GOT3 (cell line): Measurements from ENCODE around the gene SAPCD1.

ENCODE experiments used
- DNase-seq: peaks from one replicate; lab custom pipeline; 2025; ENCODE audit warnings: mixed read lengths; lab: John Stamatoyannopoulos, UW

SAPCD1 gene

DNA sequence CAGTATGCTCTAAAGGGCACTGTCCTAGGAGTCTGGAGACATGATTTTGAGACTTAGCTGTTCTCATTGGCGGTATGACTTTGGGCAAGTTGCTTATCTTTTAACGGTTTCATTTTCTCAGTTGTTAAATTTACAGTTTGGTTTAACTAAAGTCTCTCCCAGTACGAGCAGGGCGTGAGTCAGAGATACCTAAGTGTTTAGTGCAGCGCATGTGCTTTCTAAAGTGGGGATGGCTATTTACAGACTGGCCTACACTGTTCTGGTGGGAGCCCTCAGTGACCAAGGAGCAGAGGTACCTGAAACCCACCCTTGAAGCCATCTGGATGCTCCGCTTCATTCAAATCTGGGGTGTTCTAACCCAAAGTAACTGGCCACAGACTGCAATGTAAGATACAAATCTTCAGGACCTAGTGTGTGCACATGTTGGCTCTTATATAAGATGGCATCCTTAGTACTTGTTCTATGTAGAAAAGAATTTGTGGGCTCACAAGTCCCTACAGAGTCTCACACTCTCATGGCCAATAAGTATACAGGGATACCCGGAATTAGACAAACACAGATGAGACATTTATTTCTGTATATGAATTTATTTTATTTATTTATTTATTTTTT lies 11.9 kb upstream of the SAPCD1 start:
- DNase-seq, result no peak

DNA sequence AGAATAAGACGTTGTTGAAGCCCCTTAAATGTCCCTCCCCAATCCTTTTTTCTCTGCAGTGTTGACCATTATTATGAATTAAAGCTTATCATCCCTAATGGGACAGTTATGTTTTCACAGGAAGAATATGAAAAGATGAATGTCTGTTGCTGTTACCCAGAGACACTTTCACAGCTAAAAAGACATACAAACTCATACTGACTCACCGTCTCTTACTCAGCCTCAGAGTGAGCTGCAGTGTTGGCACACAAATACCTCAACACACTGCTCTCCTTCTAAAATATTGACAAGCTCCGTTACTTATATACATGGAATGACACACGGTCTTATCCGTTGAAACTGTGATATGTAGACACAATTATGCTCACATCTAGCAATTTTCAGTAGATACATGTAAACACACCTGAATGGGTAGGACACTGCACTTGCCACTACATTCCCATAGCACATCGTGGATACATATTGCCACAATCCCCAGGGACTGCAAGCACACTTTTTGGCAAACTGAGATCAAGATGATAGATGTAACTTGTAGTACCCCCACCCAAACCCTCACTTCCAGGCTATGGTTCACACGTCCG lies 9.6 kb upstream of the SAPCD1 start:
- DNase-seq, result no peak

DNA sequence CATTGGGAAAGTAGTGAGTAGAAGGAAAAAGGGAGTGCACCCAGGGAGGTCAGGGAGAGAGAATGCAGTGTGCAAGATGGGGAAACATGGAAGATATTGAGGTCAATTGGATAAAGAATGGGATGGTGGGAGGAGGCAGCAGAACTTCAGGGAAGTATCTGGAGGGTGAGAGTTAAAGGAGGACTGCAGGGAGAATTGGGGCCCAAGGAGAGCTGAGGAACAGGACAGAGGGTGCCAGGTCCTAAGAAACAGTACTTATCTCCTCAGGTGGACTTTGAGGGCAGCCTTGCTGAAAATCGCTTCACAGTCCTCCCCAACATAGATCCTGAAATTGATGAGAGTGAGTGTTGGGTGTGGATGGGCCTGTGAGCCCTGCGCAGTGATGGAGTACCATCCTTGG lies 4.2 kb upstream of the SAPCD1 start:
- no peak for DNase-seq

DNA sequence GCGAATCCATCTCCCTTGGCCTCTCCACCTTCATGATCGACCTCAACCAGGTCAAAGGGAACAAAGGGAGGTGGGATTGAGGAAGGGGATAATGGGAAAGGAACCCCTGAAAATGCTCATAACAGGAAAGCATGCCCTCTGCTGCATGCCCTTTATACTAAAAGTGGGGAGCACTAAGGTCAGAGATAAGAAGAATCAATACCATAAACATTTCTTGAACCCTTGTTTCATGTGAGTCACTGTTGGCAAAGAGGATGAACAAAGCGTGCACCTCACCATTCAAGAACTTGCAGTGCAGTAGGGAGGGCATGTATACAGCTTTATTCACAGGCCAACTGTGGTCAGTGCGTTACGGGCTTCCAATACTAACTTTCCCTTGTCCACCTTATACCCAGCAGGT lies 1.7 kb upstream of the SAPCD1 start:
- DNase-seq, result no peak

DNA sequence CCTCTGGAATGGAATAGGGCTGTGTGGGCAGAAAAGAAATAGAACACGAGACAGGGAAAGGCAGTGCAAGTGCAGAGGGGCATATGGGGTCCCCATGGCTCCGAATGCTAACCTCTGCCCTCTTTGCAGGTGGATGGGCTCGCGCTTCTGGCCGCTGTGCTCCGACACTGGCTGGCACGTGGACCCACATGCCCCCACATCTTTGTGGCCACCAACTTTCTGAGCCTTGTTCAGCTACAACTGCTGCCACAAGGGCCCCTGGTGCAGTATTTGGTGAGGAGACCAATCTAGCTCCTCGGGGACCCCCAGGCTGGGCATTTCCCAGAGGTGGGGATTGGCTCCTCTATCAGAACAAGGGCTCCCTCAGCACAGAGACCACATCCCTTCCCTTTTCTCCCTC lies 1.1 kb upstream of the SAPCD1 start:
- no peak for DNase-seq

DNA sequence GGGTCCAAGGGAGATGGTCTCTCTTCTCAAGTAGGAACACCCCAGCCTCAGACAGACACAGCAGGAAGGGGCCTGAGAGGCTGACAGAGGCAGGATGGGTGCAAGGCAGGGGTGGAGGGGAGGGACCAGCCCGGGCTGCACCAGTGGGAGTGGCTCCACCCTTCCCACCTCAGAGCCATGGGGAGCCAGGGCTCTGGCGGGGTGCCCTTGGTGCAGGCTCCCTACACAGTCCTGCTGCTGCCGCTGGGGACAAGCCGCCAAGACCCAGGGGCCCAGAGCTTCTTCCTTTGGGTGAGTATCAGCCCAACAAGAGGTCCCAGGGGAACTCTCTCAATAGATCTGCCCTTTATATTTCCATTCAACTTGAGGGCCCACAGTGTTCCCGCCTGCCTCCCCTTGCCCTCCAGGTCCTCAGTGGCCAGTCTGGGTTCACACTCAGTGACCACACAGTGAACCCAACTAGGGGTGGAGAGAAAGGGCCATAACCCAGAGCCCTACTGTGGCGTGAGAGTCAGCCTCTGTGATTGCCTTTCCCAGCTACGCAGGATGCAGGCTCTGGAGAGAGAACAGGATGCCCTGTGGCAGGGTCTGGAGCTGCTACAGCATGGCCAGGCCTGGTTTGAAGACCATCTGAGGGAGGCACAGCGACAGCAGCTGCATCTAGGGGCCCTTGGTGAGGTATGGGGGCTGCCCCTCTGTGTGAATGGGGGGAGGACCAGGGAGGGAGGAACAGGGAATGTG lies 592 bp downstream of the SAPCD1 start:
- no peak for DNase-seq

DNA sequence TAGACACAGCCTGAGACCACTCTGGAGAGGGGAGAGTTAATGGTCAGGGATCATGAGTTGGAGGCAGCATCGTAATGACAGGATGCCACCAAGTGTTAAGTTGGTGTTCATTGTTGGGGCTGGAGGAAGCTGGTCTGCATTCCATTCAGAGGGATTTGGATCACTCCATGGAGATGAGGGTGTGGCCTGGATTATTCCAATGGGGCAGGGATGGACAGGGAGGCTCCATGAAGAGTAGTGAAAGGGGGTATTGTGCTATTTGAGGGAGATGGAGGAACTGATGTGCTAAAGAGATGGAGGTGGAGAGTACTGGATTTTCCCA lies 1.1 kb downstream of the SAPCD1 start:
- no peak for DNase-seq

DNA sequence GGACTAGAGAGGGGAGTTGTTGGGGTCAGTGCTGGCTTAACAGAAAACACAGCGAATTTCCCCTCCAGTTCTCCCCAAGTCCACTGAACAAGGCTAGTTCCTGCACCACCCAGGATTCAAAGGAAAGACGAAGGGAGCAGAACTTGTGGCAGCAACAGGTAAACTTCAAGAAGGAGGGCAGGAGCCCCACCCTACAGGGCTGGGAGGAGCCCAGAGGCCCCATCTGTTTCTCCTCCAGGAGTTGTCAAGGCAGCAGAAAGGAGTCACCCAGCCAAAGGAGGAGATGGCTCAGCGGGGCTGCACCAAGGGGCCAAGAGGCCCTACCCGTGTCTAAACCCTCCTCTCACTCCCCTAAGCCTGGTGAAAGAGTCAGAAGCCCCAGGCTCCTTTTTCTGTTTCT lies 1.7 kb downstream of the SAPCD1 start:
- DNase-seq, result no peak

DNA sequence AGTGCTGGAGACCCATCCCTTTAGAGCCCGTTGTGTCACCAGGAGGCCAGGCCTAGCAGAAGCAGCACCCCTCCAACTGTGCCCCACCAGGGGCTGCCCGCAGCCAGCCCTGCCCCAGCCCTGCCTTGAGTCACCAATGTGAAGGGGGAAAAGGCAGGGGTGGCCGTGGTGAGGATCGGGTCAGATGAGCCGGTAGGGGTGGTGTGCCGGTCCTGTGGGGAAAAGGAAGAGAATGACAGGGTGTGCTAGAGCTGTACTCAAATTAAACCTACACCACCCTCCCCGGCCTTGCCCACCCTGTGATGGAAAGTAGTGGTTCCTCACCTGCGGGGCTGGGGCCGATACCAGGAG lies 3.1 kb downstream of the SAPCD1 start:
- no peak for DNase-seq

DNA sequence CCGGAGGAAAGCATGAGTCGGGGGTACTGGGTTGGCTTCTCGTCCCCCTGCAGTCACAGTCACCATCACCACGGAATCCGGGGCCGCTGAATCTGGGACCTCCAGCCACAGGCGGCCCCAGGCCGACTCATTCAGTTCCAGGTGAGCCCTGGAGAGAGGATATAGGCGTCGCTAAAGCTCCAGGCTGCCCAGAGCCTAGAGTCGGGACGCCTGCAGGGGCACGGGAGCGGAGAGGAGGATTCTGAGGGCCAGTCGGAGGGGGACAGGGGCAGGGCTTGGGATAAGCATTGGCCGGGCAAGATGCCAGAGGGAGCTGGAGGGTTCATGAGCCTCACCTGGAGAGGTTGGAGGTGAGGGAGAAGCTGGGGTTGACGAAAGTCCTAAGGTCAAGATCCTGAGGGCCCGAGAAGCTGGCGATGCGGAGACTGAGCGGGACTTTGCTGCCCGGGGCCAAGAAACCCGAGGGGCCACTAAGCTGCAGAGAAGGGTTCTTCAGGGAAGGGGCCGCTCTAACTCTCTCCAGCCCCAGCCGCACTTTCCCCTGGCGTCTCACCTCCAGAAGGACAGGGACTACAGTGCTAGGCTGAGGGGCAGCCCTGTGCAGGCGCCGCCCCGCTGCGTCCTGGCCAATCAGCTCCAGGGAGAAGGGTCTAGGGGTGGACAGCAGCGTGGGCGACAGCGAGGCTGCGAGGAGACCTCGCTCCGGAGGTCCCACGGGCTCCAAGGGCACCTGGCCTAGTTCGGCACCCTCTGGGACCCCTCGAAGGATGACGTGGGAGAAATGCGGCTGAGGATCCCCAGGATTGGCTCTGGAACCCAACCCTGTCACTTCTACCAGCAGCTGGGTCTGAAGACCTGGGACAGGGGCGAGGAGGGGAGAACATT lies 3.7 kb downstream of the SAPCD1 start:
- DNase-seq, result no peak

DNA sequence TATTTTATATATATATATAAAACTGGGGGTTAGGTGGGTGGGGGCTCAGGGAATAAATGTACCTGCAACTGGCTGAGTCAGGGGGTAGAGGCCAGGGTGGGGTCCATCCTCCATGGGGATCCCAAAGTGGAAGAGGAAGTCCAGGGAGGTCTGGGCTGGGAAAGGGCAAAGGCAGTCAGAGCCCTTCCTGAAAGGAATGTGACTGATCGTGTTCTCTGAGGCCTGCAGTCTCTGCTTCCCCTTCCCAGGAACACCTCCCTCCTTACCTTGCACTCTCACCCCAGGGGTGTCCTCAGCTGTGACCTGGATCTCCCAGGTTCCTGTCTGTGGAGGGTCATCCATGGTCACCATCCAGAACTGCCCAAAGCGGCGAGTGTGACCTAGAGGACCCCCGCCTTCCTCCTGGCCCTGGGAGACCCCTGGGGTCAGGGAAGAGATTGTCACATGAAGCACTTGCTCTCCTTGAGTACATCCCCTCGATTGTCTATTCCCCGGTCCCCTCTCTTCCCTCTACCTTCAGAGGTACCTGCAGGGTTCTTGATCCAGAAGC lies 4.7 kb downstream of the SAPCD1 start:
- DNase-seq, result no peak

DNA sequence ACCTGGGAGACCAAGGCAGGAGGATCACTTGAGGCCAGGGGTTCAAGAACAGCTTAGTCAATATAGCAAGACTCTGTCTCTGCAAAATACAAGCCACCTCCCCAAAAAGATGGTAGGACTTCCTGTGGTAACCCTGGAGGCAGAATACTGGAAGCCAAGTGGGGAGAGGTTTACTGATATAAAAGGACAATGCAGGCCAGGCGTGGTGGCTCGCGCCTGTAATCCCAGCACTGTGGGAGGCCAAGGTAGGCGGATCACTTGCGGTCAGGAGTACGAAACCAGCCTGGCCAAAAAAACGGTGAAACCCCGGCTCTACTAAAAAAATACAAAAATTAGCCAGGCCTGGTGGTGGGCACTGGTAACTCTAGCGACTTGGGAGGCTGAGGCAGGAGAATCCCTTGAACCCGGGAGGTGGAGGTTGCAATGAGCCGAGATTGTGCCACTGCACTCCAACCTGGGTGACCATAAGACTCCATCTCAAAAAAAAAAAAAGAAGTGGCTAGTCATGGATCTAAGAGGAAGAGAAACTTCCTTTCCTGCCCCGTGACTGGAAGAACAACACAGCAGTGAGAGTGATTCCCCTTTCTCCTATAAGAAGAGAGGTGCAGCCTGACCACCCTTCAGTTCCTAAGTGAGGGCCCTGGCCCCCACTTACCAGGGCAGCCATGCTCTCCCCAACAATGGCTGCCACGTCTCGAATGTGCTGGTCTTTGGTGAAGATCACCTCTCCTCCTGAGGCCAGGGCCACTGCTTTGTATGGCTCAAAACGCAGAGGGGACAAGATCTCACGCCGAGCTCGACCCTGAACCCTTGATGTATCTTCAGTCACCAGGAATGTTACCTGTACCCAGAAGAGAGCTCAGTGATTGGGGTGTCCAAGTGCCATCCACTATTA lies 6.2 kb downstream of the SAPCD1 start:
- DNase-seq, result no peak

DNA sequence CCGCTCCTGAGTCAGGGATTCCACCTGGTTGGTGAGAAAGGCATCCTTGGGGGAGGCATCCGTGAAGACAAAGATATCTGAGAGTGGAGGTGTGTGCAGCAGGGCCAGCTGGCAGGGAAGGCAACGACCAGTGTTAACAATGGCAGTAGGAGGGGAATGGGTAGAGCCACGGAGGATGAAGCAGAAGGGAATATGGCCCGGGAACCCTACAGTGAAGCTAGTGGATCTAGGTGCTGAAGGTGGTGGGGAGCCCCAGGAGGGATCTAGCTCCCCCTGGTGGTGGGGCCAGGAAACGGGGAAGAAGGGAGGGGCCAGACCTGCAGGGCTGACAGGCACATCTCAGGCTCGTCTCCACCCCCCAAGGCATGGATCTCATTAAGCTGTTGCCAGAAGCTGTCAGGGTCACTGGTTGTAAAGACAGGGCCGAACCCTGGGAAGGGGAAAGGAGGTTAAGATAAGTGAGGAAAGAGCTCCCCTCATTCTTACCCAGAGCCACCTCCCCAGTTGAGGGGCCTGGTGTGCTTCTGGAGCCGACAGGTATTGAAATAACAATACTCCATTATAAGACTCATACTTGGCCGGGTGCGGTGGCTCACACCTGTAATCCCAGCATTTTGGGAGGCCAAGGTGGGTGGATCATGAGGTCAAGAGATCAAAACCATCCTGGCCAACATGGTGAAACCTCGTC lies 7.4 kb downstream of the SAPCD1 start:
- DNase-seq, result no peak

DNA sequence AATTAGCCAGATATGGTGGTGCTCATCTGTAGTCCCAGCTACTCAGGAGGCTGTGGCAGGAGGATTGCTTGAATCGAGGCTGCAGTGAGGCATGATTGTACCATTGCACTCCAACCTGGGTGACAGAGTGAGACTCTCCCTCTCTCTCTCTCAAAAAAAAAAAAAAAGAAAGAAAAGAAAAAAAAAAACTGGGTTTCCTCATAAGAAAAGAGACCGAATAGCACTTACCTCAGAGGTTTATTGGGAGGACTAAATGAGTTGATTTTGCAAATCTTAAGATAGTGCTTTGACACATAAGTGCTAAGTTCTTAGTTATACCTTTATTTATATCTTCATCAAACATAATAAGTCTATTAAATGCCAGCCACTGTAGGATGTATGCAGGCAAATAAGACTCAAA lies 8.4 kb downstream of the SAPCD1 start:
- DNase-seq, result no peak

DNA sequence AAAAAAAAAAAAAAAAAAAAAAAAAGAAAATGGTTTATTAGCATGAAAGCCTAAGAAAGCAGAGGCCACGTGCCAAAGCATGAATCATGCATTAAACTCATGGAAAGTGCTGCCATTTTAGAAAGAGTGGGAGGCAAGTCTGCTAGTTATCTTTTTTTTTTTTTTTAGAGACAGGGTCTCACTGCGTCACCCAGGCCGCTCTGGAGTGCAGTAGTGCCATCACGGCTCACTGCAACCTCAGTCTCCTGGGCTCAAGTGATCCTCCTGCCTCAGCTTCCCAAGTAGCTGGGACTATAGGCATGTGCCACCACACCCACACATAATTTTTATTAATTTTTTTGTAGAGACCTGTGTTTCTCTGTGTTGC lies 9.5 kb downstream of the SAPCD1 start:
- no peak for DNase-seq

DNA sequence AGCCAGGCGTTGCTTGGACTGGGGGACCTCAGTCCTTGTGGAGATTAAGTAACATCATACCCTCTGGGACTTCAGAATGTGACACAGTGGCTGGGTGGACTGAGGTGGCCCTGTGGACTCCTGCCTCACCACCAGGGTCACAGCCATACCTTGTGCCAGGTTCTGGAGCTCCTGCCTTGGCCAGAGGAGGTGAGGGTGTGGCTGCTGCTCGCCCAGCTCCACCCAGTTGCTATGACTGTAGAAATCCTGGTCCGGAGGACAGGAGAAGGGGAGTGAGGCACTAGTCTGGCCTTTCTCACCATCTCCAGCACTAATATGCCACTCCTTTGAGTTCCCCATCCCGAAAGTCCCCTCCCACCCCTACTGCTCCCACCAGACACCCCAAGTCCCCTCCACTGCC lies 12.7 kb downstream of the SAPCD1 start:
- no peak for DNase-seq

DNA sequence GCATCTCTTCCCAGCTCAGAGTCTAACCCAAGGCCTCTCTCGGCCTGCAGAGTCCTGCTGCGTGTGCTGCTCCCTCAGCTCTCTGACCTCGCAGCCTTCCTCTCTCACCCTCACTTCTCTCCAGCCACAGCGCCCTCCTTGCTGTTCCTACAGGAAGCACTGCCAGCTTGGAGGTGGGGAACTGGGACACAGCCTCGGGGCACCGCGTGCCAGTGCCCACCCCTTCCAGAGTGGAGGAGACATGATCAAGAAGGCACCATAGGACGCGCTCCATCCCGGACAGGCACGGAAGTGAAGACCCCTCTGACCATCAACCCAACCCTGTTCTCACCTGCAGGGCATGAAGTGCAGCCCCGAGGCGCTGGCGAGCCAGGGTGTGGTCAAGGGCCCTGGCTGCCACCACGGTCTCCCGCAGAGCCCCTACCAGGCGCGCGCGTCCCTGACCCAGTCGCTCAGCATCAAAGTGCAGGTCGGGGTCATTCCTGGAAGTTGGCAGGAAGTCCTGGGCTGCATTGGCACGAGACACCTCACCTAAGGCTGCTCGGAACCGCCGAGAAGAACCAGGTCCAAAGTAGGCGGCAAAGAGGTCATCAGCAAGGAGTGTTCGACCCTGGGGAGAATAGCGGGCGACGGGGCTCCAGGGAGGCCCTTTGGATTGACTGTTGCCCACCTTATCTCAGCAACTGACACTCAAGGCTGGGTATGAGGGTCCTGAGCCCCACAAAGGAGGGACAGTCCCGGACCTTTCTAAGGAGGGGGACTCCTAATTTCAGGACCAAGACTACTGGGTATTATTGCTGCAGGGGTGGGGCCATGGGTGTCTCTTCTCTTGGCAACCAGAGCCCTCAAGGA lies 13.4 kb downstream of the SAPCD1 start:
- DNase-seq, result no peak

DNA sequence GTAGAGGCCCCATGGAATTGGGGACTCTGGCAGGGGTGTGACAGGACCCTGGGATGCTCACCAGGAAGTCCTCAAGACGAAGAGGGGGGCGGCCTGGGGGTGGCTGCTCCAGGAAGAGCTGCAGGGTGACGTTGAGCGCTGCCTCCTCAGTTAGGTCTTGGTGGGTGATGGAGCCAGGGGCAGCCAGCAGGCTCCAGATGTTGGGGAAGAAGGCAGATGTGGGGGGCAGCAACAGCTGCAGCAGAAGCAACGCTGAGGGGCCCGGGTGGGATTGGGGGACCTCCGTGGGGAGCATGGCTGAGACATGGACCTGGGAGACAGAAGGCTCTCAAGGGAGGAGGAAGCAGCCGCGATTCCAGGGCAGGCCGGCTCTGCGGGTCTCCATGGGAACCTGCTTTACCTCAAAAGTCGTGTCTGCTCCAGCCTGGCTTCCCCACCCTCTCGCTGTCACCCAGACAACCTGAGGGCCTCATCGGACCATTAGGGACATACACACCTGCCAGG lies 14.1 kb downstream of the SAPCD1 start:
- DNase-seq, result no peak

DNA sequence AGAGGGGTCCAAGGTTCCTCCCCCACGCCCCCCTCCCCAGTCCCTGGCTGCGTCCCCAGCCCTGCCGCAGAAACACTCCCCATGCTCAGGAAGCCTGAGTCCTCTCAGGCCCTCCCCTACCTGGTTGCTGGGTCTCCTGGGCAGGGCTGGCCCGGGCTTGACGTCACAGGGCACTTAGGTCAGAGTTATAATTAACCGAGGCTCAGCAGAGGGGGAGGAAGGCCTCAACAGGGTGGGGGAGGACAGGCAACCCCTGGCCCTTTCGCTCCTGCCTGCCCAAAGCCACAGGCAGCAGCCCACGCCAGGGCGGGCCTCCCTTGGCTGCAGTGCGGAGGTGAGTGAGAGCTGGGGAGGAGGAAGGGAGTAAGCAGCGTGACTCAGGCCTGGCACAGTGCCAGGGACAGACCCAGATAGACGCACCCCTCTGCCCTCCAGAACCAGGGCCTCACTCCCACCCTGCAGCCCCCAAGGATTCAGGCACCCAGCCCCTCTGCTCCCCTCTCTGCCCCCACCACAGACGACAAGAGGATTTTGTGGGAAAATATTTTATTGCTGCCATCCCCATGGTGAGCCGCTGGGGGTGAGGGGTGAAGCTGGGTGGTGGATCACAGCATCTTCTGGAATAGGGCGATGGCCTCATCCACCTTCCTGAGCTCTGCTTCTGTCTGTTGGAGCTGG lies 14.7 kb downstream of the SAPCD1 start, which contains the start of gene VWA7:
Gene VWA7 (minus strand): TSS at position 340 of the 678 bp plus-strand sequence. CDS start 549 bp downstream, outside the sequence.
- DNase-seq, result no peak
